ENCODE results near the gene UBE2I. TPM values are rescaled to one million over a fixed set of nuclear protein-coding genes. Genes with fewer than 3 reads are reported as not detected.
"Not testable (repeated sequence)": the region's sequence is repeated elsewhere in the genome, so short reads cannot be mapped to it uniquely, and the experiment has no call there.

Gene UBE2I
- 86.6 TPM for total RNA-seq
- long read RNA-seq, transcript UBE2I-203 (7 exons, 2,976 nt), result major isoform, 78 of 105 reads
- long read RNA-seq, partial matches to known transcripts, result 3 of 105 reads
- long read RNA-seq, other reads (novel, unspliced or antisense), result 15 of 105 reads

DNA sequence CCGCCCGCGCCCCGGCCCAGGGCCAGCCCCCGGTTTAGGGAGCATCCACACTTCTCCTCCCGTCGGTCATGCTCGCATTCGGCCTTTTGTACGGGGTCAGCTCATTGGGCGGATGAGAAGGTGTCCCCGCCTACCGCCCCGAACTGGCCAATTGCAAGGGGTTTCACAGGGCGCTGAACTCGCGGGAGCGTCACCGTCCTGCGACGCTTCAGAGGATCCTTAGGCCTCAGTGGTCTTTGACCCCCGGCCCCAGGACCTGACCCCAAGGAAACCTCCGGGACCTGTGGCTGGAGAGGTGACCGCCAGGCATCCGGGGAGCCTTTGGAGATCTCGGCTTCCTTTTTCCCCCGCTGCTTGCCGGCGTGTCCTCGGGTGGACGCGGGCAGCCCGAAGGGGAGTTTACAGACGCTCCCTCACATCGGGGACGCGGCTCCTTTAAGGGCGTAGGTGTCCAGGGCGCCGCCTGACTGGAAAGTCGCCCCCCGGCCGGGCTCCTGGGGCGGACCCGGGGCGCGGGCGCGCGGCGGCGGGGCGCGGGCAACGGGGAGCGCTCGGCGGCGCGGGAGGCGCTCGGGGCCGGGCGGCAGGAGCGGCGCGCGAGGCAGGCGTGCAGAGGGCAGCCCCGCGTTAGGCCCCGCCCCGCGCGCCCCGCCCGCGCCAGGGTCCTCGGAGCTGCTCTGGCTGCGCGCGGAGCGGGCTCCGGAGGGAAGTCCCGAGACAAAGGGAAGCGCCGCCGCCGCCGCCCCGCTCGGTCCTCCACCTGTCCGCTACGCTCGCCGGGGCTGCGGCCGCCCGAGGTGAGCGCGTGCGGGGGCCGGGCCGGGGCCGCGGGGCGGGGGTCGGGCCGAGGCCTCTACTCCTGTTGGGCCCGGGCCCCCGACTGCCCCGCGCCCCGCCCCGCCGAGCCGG is at the start of gene UBE2I:
TSS of gene UBE2I (plus strand) at position 660 of the 909 bp plus-strand sequence. CDS start 4,395 bp downstream, outside the sequence.
- intact Hi-C loops (cut with DNase I), result no loop called here
- peak; percentile 98 for DNase-seq (ENCODE audit: low spot score)

DNA sequence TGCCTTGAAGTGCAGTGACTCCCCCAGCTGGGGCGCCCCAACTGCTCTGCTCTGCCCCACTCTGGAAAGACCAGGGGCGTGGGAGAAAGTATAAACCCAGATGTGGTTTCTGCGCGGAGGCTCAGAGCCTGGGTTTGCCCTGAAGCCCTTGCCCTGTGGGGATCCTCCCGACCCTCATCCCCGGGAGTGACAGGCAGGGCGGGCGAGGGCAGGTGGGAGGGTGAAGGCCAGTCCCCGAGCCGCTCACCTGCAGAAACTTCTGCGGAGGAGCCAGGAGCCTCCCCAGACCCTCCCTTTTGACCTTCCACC is 49.7 kb upstream of the UBE2I start:
- no peak for DNase-seq (ENCODE audit: low spot score)
- intact Hi-C loops (cut with DNase I), result no loop called here

DNA sequence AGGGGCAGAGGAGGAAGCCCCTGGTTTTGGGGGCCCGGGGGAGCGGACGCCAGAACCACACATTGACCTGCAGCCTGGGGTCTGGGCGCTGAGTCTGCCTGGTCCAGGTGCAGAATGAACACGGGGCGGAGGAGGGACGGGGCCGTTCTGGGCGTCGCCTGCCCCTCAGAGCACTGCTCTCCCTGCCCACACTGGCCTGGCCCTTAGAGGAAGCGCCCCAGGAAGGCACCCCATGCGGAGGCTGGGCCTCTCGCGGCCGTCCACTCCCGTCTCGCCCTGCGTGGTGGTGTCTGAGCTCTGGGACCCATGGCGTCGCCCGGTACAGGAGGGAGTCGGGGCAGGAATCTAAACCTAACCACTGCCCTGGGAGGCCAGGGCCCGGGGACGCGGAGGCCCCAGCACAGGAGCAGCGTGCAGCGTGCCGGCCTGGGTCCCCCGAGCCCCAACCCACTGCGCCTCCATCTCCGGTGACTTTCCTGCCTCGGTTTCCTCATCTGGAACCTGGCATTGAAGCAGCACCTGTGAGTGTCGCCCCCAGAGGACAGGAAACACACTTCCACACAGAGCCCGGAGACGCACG is 49.2 kb upstream of the UBE2I start:
- no peak for DNase-seq (ENCODE audit: low spot score)
- intact Hi-C loops (cut with DNase I), result no loop called here

DNA sequence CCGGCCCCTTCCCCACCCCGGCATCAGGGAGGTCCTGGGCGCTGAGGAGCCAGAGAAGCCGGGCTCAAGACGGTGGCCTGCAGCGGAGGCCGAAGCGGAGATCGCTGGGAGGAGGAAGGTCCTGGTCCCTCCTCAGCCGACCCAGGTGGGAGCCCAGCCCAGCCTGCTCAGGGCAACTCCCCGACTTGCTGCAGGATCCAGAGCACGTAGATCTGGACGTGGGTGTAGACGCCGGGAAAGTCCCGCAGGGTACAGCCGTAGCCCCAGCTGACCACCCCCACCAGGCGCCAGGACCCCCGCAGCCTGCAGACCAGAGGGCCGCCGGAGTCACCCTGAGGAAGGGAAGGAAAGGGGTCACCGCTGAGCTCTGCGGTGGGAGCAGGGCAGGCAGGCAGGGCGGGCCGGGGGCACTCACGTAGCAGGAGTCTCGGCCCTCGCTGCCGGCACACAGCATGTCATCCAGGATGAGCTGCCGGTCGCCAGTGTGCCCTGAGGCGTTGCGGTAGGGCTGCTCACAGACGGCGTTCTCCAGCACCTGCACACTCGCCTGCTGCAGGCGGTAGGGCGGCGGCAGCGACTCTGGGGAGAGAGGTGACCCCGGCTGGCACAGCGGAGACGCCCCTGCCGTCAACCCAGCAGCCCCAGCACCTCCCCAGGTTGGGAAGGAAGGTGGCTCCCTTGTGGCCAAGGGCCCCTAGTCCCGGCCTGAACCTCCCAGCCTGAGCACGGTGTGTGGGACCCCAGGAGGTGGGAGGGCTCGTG is 48.1 kb upstream of the UBE2I start:
- intact Hi-C loops (cut with DNase I), result no loop called here
- no peak for DNase-seq (ENCODE audit: low spot score)

DNA sequence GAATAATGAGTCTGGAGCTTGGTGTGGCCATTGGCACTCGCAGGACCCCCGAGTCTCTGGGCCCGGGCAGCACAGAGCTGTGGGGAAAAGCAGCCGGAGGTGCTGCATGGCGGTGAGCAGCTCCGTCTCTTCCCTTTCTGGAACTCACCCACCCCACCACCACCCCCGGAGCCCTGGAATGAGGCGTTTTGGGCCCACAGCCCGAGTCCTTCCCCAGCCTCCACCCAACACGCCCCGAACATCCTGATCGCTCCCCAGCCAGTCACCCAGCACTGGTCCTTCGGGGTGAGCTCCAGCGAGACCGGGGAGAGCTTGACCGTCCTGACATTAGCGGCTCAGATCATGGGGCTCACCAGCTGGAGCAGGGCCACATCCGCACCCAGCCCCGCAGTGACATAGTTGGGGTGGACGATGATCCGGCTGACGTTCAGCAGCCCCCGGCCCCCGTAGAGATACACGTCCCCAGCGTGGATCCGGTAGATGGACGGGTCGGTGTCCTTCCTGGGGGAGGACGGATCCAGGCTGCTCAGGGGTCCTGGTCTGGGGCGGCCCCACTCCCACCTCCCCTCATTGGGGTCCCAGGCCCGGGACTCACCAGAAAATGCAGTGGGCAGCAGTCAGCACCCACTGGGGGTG is 47.1 kb upstream of the UBE2I start:
- intact Hi-C loops (cut with DNase I), result no loop called here
- DNase-seq (ENCODE audit: low spot score), result no peak

DNA sequence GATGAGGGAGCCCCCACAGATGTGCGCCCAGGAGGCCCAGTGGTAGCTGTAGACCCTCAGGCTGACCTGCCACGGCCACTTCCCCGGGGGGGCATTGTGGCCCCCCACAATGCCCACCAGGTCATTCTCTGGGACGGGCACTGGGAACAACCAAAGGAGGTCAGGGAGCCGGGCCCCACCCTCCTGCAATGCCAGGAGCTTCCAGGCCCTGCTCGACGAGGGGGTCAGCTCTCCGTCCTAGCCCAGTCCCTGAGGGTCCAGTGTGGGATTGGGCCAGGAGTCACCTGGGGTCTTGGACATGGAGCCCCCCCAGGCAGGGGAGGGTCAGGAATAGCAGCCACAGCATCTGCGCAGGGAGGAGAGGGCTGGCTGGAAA is 46.6 kb upstream of the UBE2I start:
- DNase-seq (ENCODE audit: low spot score), result no peak
- intact Hi-C loops (cut with DNase I), result no loop called here

DNA sequence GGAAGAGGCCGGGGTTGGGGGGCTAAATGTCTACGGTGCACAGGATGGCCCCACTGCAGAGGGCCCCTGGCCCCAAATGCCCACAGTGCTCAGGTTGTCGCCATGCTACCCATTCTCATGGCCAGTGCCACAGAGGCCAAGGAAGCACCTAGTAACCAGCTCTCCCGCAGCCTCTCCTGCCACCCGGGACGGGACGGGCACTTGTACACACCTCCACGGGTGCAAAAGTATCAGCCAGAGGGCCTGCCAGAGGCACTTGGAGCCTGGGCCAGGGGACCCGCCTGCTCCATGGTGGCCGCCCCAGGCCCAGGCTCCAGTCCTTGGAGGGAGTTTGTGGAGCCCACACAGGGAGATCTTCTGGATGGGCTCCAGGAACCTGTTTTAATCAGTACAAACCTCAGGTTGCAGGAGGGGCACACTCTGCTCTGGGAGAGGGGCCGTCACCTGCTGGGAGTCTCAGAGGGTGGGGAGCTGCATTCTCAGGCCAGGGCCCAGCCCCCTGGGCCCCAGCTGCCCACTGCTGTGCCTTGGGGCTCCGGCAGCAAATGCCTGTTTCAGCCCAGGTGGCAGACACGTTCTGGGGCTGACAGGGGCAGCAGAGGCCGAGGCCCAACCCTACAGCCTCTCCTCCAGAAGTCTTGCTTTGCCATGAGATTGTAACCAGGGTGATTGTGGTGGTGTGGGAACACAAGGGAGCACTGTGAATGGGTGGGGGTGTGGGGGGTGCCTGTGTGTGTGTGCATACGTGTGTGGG is 45.7 kb upstream of the UBE2I start:
- no peak for DNase-seq (ENCODE audit: low spot score)
- intact Hi-C loops (cut with DNase I), result no loop called here

DNA sequence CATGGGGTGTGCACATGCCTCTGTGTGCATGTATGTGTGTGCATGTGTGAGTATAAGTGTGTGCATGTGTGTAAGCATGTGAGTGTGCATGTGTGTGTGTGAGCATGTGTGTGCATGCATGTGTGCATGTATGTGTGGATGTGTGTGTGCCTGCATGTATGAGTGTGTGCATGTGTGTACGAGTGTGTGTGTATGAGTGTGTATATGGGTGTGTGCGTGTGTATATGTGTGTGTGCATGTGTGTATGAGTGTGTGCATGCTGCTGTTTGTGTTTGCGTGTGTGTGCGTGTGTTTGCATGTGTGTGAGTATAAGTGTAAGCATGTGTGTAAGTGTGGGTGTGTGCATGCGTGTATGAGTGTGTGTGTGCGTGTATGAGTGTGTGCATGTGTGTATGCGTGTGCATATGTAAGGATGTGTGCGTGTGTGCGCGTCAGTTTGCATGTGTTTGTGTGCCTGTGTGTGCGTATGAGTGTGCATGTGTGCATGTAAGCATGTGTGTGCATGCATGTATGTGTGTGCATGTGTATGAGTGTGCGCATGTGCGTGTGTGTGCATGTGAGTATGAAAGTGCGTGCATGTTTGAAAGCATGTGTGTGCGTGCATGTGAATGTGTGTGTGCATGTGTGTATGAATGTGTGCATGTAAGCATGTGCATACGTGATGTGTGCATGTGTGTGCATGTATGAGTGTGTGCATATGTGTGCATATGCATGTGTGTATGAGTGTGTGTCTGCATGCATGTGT is 44.9 kb upstream of the UBE2I start:
- intact Hi-C loops (cut with DNase I), result no loop called here
- no peak for DNase-seq (ENCODE audit: low spot score)

DNA sequence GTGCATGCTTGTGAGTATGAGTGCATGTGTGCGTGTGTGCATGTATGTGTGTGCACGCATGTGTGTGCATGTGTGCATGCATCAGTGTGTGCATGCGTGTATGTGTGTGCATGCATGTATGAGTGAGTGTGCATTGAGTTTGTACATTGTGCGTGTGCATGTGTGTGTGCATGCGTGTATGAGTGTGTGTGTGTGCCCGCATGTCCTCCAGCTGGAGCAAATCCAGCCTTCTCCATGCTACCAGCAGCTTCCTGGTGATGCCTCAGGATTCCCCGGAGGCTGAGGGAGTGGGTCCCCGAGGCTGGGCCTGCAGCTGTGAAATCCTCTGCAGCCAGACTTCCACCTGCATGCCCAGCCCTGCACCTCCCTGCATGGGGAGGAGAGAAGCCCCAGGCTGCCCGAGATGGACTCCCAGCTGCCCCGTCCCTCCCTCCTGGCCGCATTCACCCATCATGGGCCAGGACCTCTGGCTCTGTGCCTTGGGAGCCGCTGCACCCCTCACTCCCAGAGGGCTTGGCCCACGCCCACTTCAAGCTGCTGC is 44.3 kb upstream of the UBE2I start:
- intact Hi-C loops (cut with DNase I), result no loop called here
- no peak for DNase-seq (ENCODE audit: low spot score)

DNA sequence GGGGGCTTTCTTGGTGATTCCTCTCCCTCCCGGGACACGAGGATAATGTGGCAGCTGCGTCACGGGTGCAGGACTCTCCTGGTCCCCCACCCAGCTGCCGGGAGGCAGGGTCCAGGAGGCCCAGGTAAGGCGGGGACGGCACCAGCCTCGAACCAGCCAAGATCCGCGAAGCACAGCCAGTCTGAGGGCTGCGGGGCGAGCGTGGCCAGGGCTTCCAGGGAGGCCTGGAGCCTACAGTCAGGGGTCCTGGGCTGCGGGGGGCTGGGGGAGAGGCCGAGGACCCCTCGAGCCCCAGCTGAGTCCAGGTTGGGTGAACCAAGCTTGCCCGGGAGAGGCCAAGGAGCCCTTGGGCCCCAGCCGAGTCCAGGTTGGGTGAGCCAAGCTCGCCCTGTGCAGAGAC is 43.6 kb upstream of the UBE2I start:
- intact Hi-C loops (cut with DNase I), result no loop called here
- DNase-seq (ENCODE audit: low spot score), result no peak

DNA sequence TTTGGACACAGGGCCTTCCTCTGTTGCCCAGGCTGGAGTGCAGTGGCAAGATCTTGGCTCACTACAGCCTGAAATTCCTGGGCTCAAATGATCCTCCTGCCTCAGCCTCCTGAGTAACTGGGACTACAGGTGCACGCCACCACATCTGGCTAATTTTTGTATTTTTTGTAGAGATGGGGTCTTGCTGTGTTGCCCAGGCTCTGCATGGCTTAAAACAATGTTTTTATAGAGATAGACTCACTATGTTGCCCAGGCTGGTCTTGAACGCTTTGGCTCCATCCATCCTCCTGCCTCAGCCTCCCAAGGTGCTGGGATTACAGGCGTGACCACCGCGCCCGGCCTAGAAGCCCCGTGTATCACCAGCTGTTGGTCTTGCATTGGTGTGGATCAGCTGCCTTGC is 40.0 kb upstream of the UBE2I start:
- DNase-seq (ENCODE audit: low spot score); intact Hi-C loops (cut with DNase I): not testable (repeated sequence)

DNA sequence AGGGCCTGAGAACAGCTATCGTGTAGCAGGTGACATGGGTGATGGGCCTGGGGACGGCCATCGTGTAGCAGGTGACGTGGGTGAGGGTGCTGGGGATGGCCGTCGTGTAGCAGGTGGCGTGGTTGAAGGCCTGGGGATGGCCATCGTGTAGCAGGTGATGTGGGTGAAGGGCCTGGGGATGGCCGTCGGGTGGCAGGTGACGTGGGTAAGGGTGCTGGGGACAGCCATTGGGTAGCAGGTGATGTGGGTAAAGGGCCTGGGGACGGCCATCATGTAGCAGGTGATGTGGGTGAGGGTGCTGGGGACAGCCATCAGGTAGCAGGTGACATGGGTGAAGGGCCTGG is 38.1 kb upstream of the UBE2I start:
- no peak for DNase-seq (ENCODE audit: low spot score)

DNA sequence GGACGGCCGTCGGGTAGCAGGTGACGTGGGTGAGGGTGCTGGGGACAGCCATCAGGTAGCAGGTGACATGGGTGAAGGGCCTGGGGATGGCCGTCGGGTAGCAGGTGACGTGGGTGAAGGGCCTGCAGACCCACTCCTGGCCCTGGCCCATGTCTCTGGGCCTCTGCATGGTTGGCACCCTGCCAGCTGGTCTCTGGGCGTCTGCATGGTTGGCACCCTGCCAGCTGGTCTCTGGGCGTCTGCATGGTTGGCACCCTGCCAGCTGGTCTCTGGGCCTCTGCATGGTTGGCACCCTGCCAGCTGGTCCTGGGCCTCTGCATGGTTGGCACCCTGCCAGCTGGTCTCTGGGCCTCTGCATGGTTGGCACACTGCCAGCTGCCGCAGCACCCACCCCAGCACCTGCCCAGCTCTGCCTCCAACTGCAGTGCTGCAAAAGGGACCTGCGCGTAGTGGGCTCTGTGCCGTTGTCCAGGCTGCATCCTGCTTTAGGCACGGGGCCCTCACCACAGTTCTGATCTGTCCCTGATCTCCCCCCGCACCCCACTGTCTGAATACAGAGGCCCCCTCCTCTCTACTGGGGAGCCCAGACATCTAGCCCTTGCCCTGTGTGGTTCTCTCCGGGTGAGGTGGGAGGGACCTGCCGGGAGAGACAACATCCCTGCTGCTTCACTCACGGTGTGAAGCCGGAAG is 37.6 kb upstream of the UBE2I start:
- not testable (repeated sequence) for DNase-seq (ENCODE audit: low spot score)

More for the DNA sequence above, 38.1 kb upstream of the UBE2I start:
- intact Hi-C loops (cut with DNase I), result loop anchor here (10.0 kb wide), 1 partner anchor 63 kb away; the partner anchor contains the start of gene BAIAP3

DNA sequence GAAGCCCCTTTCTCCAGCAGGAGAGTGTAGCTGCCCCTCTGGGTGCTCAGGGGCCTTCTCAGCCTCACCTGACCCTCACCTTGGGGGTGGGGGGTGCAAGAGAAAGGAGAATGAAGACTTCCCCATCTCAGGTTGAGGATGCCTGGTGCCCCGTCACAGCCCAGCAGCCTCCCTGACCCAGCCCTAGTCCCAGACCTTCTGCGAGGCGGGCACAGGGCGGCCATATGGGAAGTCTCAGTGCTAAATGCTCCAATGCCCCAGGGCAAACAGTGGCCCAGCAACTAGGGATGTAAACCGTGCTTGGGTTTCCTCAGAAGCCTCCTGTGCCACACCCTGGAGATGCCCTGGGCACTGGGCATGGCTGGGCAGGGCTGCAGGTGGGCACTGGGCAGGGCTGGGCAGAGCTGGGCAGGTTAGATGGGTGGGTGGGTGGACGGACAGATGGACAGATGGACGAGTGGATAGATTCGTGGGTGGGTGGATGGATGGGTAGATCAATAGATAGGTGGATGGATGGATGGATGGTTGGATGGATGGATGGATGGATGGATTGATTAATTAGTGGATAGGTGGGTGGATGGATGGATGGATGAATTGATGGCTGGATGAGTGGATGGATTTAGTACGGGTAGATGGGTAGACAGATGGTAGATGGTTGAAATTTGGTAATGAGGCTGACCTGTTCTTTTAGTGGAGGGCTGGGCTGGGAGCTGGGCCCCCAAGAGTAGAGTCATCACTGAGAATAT is 36.8 kb upstream of the UBE2I start:
- DNase-seq (ENCODE audit: low spot score), result no peak
- intact Hi-C loops (cut with DNase I), result loop anchor here (10.0 kb wide), 1 partner anchor 62 kb away; the partner anchor contains the start of gene BAIAP3

More for the DNA sequence above, 37.6 kb upstream of the UBE2I start:
- intact Hi-C loops (cut with DNase I), result loop anchor here (10.0 kb wide), 1 partner anchor 63 kb away; the partner anchor contains the start of gene BAIAP3

DNA sequence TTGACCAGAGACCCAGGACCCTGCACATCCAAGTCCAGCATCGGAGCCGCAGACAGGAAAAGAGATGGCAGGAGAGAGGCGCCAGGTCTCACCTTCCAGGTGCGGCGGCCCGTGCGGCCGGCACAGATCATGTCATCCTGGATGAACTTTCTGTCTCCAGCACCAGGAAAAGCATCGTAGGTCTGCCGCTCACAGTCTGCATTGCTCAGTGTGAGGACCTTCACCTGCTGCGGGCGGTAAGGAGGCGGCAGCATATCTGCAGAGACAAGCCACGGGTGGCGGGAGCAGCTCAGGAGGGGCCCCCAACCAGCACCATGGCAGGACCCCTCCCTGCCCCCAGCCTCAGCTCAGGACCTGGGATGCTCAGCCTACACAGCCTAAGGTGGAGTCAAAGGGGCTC is 35.6 kb upstream of the UBE2I start:
- intact Hi-C loops (cut with DNase I), result loop anchor here (10.0 kb wide), 1 partner anchor 61 kb away; the partner anchor contains the start of gene BAIAP3
- DNase-seq (ENCODE audit: low spot score), result no peak

DNA sequence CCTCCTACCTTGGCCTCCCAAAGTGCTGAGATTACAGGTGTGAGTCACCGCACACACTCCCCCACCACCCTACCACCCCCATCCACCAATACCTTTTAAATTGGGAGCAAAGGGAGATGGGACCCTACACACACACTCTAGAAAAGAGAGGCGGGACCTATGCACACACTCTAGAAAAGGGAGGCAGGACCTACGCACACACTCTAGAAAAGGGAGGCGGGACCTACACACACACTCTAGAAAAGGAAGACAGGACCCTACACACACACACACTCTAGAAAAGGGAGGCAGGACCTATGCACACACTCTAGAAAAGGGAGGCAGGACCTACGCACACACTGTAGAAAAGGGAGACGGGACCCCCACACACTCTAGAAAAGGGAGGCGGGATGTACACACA is 34.7 kb upstream of the UBE2I start:
- intact Hi-C loops (cut with DNase I), result loop anchor here (10.0 kb wide), 1 partner anchor 60 kb away; the partner anchor contains the start of gene BAIAP3

More for the DNA sequence above, 34.7 kb upstream of the UBE2I start:
- DNase-seq (ENCODE audit: low spot score), result no peak

Data from cardiac septum (tissue), 1 donor.